ENCODE measurements around the gene DNASE1. TPM values are rescaled to one million over a fixed set of nuclear protein-coding genes. Genes with fewer than 3 reads are reported as not detected.

The DNASE1 gene
- total and polyA plus RNA-seq, 9 of the 15 experiments (the other 6 are each of a cell fraction or from before 2014, with no cell fraction given) = 0.53 to 10.1 (median 5.9) TPM

- no peak for TF ChIP-seq BMI1 (IDR thresholded peaks at IDR 0.05; ENCODE audit: low read length)
- TF ChIP-seq ZBTB11 (CRISPR knock-in tag; IDR thresholded peaks at IDR 0.05) = peak in 1 of 3 experiments; percentile 41; a peak in 1 of 6 replicates
- no peak for TF ChIP-seq ZNF75A (CRISPR knock-in tag; IDR thresholded peaks at IDR 0.05)
- TF ChIP-seq SIN3A (IDR thresholded peaks at IDR 0.05; ENCODE audit: borderline replicate concordance in 2 of 2, control insufficient read depth in 1 of 2, low read depth in 2 of 2, low read length in 2 of 2) = no peak
- TF ChIP-seq, protein P1, sequence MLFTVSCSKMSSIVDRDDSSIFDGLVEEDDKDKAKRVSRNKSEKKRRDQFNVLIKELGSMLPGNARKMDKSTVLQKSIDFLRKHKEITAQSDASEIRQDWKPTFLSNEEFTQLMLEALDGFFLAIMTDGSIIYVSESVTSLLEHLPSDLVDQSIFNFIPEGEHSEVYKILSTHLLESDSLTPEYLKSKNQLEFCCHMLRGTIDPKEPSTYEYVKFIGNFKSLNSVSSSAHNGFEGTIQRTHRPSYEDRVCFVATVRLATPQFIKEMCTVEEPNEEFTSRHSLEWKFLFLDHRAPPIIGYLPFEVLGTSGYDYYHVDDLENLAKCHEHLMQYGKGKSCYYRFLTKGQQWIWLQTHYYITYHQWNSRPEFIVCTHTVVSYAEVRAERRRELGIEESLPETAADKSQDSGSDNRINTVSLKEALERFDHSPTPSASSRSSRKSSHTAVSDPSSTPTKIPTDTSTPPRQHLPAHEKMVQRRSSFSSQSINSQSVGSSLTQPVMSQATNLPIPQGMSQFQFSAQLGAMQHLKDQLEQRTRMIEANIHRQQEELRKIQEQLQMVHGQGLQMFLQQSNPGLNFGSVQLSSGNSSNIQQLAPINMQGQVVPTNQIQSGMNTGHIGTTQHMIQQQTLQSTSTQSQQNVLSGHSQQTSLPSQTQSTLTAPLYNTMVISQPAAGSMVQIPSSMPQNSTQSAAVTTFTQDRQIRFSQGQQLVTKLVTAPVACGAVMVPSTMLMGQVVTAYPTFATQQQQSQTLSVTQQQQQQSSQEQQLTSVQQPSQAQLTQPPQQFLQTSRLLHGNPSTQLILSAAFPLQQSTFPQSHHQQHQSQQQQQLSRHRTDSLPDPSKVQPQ (CRISPR knock-in tag; IDR thresholded peaks at IDR 0.05; ENCODE audit: borderline replicate concordance) = no peak
- TF ChIP-seq MEF2A (IDR thresholded peaks at IDR 0.05; ENCODE audit: control insufficient read depth, low read depth, low read length) = no peak
- TF ChIP-seq, protein P2, sequence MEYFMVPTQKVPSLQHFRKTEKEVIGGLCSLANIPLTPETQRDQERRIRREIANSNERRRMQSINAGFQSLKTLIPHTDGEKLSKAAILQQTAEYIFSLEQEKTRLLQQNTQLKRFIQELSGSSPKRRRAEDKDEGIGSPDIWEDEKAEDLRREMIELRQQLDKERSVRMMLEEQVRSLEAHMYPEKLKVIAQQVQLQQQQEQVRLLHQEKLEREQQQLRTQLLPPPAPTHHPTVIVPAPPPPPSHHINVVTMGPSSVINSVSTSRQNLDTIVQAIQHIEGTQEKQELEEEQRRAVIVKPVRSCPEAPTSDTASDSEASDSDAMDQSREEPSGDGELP (CRISPR knock-in tag; IDR thresholded peaks at IDR 0.05; ENCODE audit: borderline replicate concordance) = peak; percentile 56
- TF ChIP-seq CUX1 (CRISPR knock-in tag; IDR thresholded peaks at IDR 0.05) = no peak
- TF ChIP-seq SREBF2 (CRISPR knock-in tag; IDR thresholded peaks at IDR 0.05) = no peak
- no peak for TF ChIP-seq NCOA2 (IDR thresholded peaks at IDR 0.05; ENCODE audit: partially characterized antibody in 2 of 2)
- TF ChIP-seq ZNF217 (CRISPR knock-in tag; IDR thresholded peaks at IDR 0.05) = no peak
- no peak for TF ChIP-seq HDAC2 (IDR thresholded peaks at IDR 0.05)
- no peak for TF ChIP-seq TAF15 (IDR thresholded peaks at IDR 0.05; ENCODE audit: low read depth, low read length)
- TF ChIP-seq CAMTA2 (CRISPR knock-in tag; conservative IDR thresholded peaks at IDR 0.05) = no peak
Observed at GRCh38 chr16:3642397-3643094, 11.9 kb upstream of the DNASE1 start (continued).
